ENCODE results near the gene CMTM2. TPM values are rescaled to one million over a fixed set of nuclear protein-coding genes. Genes with fewer than 3 reads are reported as not detected.

Gene CMTM2
- polyA plus RNA-seq, 1 experiment: not detected

DNA sequence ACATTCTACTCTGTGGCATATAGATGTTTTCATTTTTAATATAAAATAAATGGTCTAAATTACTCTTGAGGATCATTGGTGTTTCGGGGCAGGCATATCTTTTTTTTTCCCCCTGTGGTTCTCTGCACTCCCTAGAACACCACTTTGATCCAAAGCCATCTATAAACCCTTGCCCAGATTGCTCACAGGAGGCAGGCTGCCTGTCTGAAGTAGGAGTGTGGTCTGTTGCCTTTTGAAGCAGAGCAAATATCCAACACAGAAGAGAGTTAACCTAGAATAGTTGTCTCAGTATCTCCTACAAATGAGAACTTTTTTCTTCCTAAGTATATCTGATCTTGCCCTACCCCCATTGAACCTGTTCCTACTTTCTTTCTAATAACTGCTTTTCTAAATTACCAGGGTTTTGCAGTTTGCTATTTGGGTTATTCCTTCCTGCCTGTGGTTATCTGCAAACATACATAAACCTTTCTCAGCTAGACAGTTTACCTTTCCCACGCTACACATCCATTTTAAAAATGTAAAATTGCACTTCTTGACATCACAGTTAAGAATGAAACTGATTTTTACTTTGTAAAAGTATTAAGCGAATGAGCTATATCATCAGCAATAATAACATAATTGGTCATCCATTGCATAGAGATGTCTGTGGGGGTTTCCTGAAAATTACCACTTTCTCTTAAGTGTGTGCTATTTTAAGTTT is 17.7 kb upstream of the CMTM2 start:
- CTCF ChIA-PET: interaction anchor here (0.6 to 0.7 kb wide), 2 partner anchors 46 kb away, joined by 3 to 5 read pairs; no protein-coding TSS in a partner anchor

DNA sequence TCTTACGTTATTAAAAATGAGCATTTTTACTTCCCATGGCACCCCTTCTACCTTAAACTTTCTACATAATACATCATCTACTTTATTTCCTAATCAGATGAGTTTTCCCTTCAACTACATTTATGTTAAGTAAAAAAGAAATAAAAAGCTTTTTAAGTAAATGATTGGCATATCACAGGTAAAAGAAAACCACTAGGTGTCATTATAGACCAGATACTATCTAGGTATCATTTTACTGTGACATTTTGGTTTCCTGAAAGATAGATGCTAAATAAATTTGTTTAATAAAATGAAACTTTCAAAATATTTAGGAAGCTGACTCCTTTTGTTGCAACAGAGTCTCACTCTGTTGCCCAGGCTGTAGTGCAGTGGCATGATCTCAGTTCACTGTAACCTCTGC is 16.9 kb upstream of the CMTM2 start:
- no peak for DNase-seq (ENCODE audit: low read depth)
- H3K36me3 ChIP-seq (ENCODE audit: control insufficient read depth, insufficient read depth, low read length): peaks cover 2% of the 10 kb centered on the region
- CTCF ChIA-PET: interaction anchor here (0.6 to 1.5 kb wide), 5 partner anchors 10 to 155 kb away, joined by 3 to 5 read pairs (median 4); partner anchors contain the start of genes CKLF and CMTM2
- POLR2A ChIA-PET: no interaction called here
- TF ChIP-seq, protein P1, sequence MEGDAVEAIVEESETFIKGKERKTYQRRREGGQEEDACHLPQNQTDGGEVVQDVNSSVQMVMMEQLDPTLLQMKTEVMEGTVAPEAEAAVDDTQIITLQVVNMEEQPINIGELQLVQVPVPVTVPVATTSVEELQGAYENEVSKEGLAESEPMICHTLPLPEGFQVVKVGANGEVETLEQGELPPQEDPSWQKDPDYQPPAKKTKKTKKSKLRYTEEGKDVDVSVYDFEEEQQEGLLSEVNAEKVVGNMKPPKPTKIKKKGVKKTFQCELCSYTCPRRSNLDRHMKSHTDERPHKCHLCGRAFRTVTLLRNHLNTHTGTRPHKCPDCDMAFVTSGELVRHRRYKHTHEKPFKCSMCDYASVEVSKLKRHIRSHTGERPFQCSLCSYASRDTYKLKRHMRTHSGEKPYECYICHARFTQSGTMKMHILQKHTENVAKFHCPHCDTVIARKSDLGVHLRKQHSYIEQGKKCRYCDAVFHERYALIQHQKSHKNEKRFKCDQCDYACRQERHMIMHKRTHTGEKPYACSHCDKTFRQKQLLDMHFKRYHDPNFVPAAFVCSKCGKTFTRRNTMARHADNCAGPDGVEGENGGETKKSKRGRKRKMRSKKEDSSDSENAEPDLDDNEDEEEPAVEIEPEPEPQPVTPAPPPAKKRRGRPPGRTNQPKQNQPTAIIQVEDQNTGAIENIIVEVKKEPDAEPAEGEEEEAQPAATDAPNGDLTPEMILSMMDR (IDR thresholded peaks at IDR 0.05; ENCODE audit: insufficient read depth, low read depth, low read length): no peak
- H3K4me3 ChIP-seq (ENCODE audit: low read depth, low read length): no peak overlapping the region
- no peaks in the 10 kb centered on the region for H3K27me3 ChIP-seq (ENCODE audit: control insufficient read depth, insufficient read depth, low read length)

More for the DNA sequence above, 17.7 kb upstream of the CMTM2 start:
- POLR2A ChIA-PET: no interaction called here
- TF ChIP-seq, protein P1 (IDR thresholded peaks at IDR 0.05; ENCODE audit: insufficient read depth, low read depth, low read length): no peak
- Histone ChIP-seq H3K4me3 (ENCODE audit: low read depth, low read length) (no peak overlapping the region), H3K27me3 (ENCODE audit: control insufficient read depth, insufficient read depth, low read length) (no peaks in the 10 kb centered on the region), H3K36me3 (ENCODE audit: control insufficient read depth, insufficient read depth, low read length) (no peaks in the 10 kb centered on the region; the same call in none of the 2 replicates)
- DNase-seq (ENCODE audit: low read depth): no peak

DNA sequence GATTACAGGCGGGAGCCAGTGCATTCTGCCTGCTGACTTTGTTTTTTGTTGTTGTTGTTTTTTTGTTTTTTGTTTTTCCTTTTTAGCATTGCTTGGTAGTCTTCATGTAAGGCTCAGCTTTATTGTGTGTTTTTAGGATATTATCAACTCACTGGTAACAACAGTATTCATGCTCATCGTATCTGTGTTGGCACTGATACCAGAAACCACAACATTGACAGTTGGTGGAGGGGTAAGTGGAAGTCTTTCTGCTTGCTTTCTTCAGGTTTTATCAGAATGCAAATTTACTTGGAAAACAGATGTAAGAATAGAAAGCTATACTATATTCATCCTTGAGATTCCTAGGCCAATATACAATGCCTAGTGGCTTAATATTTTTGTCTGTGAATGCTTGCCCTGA is 16.3 kb upstream of the CMTM2 start:
- POLR2A ChIA-PET: no interaction called here
- Histone ChIP-seq H3K27me3 (ENCODE audit: control insufficient read depth, insufficient read depth, low read length) (no peaks in the 10 kb centered on the region), H3K36me3 (ENCODE audit: control insufficient read depth, insufficient read depth, low read length) (peaks cover 2% of the 10 kb centered on the region; the same call in 1 of the 2 replicates)

DNA sequence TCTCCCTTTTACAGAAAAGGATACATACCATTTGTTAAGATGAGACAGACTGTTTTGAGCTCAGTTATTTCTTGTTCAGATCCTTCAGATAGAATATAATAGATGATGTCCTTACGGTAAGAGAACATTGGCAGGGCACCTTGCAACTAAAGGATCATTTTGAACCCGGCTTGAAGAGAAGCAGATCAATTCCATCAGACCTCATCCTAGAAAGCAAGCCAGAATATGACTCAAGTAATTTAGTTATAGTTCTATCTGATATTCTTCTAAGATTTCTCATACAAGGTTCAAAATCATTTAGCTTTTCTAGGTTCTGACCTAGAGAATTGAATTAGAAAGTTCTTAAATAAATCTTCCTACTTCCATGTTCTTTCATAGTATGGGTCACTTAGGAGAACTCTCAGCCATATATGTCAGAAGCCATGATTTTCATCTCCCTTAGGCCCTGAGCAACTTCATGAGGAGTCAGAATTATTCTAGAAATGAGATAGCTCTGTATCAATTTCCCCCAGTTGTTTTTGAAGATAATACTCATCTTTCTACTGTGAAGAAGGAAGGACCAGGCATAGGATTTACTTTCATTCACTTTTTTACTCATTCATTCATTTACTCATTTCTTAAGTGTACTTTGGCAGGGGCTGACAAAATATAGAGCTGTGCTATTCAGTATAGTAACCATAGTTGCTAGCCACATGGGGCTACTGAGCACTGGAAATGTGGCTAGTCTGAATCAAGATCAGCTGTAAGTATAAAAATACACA is 15.5 kb upstream of the CMTM2 start:
- ChIA-PET POLR2A (interaction anchor here (0.6 kb wide), 1 partner anchor 12 kb away, joined by 6 read pairs; the partner anchor contains the start of gene CKLF), CTCF (interaction anchor here (0.6 to 3.7 kb wide), 4 partner anchors 10 to 304 kb away, joined by 3 to 13 read pairs (median 4); partner anchors contain the start of gene CKLF)
- TF ChIP-seq, protein P1 (IDR thresholded peaks at IDR 0.05; ENCODE audit: insufficient read depth, low read depth, low read length): no peak
- peaks cover 2% of the 10 kb centered on the region; the same call in 1 of the 2 replicates for H3K36me3 ChIP-seq (ENCODE audit: control insufficient read depth, insufficient read depth, low read length)
- no peak for DNase-seq (ENCODE audit: low read depth)
- H3K4me3 ChIP-seq (ENCODE audit: low read depth, low read length): no peak overlapping the region
- H3K27me3 ChIP-seq (ENCODE audit: control insufficient read depth, insufficient read depth, low read length): no peaks in the 10 kb centered on the region

More for the DNA sequence above, 16.3 kb upstream of the CMTM2 start:
- no peak for DNase-seq (ENCODE audit: low read depth)
- H3K4me3 ChIP-seq (ENCODE audit: low read depth, low read length): no peak overlapping the region
- TF ChIP-seq, protein P1 (IDR thresholded peaks at IDR 0.05; ENCODE audit: insufficient read depth, low read depth, low read length): no peak
- CTCF ChIA-PET: interaction anchor here (0.8 to 1.5 kb wide), 4 partner anchors 11 to 156 kb away, joined by 4 read pairs; partner anchors contain the start of genes CKLF and CMTM2

Data from BJ (cell line).